ENCODE results near the gene CFB. TPM values are rescaled to one million over a fixed set of nuclear protein-coding genes. Genes with fewer than 3 reads are reported as not detected.
A peak's percentile ranks its signal among the peaks of the same experiment; 100 is the strongest.

CFB gene
- total and polyA plus RNA-seq, 2 of the 4 experiments (the other 2 are of a cell fraction), result 1.8 to 6.1 TPM

DNA sequence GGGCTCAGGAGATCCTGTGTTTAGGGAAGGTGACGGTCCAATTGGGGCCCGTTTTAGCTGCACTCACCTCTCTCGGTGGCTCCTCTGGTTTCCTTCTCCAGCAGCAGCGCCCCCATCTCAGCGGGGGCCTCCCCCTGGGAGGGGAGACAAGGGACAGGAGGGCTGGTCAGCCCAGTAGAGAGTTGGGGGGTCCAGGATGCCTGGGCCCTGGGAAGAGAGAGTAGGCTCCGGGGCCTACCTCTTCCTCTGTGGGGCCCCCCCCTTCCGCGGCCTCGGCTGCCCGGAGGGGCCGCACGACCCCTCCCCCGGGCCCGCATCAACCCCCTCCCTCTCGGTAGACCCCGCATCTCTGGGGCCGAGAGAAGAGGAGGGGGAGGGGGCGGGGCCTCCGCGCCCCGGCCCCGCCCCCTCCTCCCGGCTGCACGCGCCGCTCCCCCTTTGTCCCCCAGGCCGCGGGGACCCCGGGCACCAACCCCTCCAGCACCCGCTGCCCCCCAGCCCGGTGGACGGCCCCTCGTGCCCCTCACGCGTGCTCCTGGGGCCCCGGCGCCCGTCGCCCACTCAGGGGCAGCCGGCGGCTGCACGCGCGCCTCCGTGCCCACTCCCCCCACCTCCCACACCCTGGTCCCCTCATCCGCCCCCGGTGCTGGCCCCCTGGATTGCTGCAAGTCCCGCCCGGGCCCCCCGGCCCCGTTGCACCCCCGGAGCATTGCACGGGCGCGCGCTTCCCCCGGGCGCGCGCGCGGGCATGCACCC is 48.9 kb upstream of the CFB start:
- H3K9me1 ChIP-seq (ENCODE audit: insufficient read depth, low read length), result no peaks in the 10 kb centered on the region; the same call in 1 of the 2 replicates
- H2BK5ac ChIP-seq (ENCODE audit: low read depth, low read length, poor library complexity, severe bottlenecking), result peak overlapping the region; percentile 63
- ChIA-PET POLR2A (ENCODE audit: unreplicated experiment) (interaction anchor here (1.2 kb wide), 1 partner anchor 55 kb away, joined by 3 read pairs; no protein-coding TSS in a partner anchor), CTCF (interaction anchor here (1.0 kb wide), 1 partner anchor 8 kb away, joined by 3 read pairs; no protein-coding TSS in a partner anchor)
- peaks cover 8% of the 10 kb centered on the region for H3K4me1 ChIP-seq (ENCODE audit: control insufficient read depth, insufficient read depth, low read length)
- H3K23ac ChIP-seq (ENCODE audit: low read depth, low read length), result peak overlapping the region; percentile 59; the same call in 1 of the 2 replicates
- peaks cover 26% of the 10 kb centered on the region for H3K36me3 ChIP-seq (ENCODE audit: control insufficient read depth, insufficient read depth, low read length)
- H3K4ac ChIP-seq (ENCODE audit: low read depth, low read length), result peak overlapping the region; percentile 46
- intact Hi-C loops (cut with micrococcal nuclease) (loop anchor here (1.0 kb wide), 1 partner anchor 55 kb away; no protein-coding TSS in a partner anchor), in situ Hi-C loops (cut with MboI; ENCODE audit: low sequenced_read_pairs) (no loop called here), dilution Hi-C loops (cut with HindIII; ENCODE audit: low sequenced_read_pairs, unreplicated experiment) (no loop called here)
- H2BK15ac ChIP-seq (ENCODE audit: low read depth, low read length), result no peak overlapping the region
- 0 out of 2 replicates have a peak overlapping the region, but pooled peaks have one; percentile 15 for H4K91ac ChIP-seq (ENCODE audit: insufficient read depth, low read depth, low read length)
- TF ChIP-seq MAZ (IDR thresholded peaks at IDR 0.05; ENCODE audit: borderline replicate concordance, low read depth, low read length), result 0 out of 2 replicates have a peak, but pooled peaks have one; percentile 12
- TF ChIP-seq NFE2L2 (IDR thresholded peaks at IDR 0.05; ENCODE audit: low read depth, low read length), result no peak
- TF ChIP-seq BHLHE40 (IDR thresholded peaks at IDR 0.05; ENCODE audit: low read depth, low read length), result no peak
- H3K14ac ChIP-seq (replicated peaks; ENCODE audit: low read depth, low read length), result peak overlapping the region; percentile 64
- ATAC-seq (ENCODE audit: low read depth), result peak; percentile 7
- WGBS, 2 experiments (ENCODE audit: extremely low coverage in 2 of 2, insufficient read length in 1 of 2), result 0% methylated on average over 2 of the region's 62 CpGs; no CpG with 5 or more reads in 1 of the 2 experiments
- peak overlapping the region; percentile 67 for H3K27ac ChIP-seq (ENCODE audit: insufficient read depth, low read length)
- peak overlapping the region; percentile 92 for H3K4me2 ChIP-seq (ENCODE audit: low read depth, low read length)
- no peak for DNase-seq
- H2AFZ ChIP-seq (replicated peaks; ENCODE audit: low read length, poor library complexity), result peak overlapping the region; percentile 93
- no peaks in the 10 kb centered on the region for H3K9me3 ChIP-seq (ENCODE audit: control insufficient read depth, insufficient read depth, low read length)
- H3K27me3 ChIP-seq (ENCODE audit: control insufficient read depth, insufficient read depth, low read length), result no peaks in the 10 kb centered on the region
- H3K9ac ChIP-seq (ENCODE audit: low read depth, low read length), result peak overlapping the region; percentile 44
- peak overlapping the region in 1 of 2 experiments; percentile 60; a peak in 2 of 4 replicates for H4K8ac ChIP-seq (ENCODE audit: low read depth in 2 of 2, low read length in 2 of 2)
- H2BK20ac ChIP-seq (ENCODE audit: low read depth, low read length), result no peak overlapping the region
- H3K56ac ChIP-seq (ENCODE audit: extremely low read depth, insufficient read depth, low read length), result 0 out of 2 replicates have a peak overlapping the region, but pooled peaks have one; percentile 1
- H2BK120ac ChIP-seq (ENCODE audit: low read depth, low read length), result no peak overlapping the region
- H2AK9ac ChIP-seq (replicated peaks; ENCODE audit: low read depth, low read length, poor library complexity), result peak overlapping the region; percentile 93
- peak overlapping the region; percentile 92 for H3K4me3 ChIP-seq (ENCODE audit: insufficient read depth, low read depth, low read length)
- no TSS peak for BruUV-seq (replicated peaks)
- no peak overlapping the region for H4K5ac ChIP-seq (ENCODE audit: low read depth, low read length)
- H2AK5ac ChIP-seq (ENCODE audit: low read depth, low read length), result peak overlapping the region; percentile 17; the same call in 1 of the 2 replicates
- H3K18ac ChIP-seq (ENCODE audit: low read depth, low read length), result no peak overlapping the region
- H3K79me1 ChIP-seq (ENCODE audit: low read depth in 1 of 2, low read length in 2 of 2), result peaks cover 28 to 59% of the 10 kb centered on the region in 2 experiments
- H4K20me1 ChIP-seq (ENCODE audit: insufficient read depth, low read length), result peaks cover 7% of the 10 kb centered on the region

Measured in IMR-90 (cell line).